K562 (cell line): ENCODE measurements around the gene INTS2. TPM values are rescaled to one million over a fixed set of nuclear protein-coding genes. Genes with fewer than 3 reads are reported as not detected.

Experiments used
- ATAC-seq: fragments of 200-7000 bp; cut with Tn5 transposase; 3 replicates; pipeline ENCODE4 v1.9.1; 2020; ENCODE audit warnings: moderate library complexity
- BruUV-seq: library from RNA; stranded (reverse); fragments of 400-500 nt; replicated peaks from 2 replicates; lab custom pipeline; 2021; lab: Mats Ljungman, UMichigan
- CTCF ChIA-PET: fragments of 300-600 bp; formaldehyde crosslinking; extraction: SDS; loops from one replicate; lab custom pipeline; 2021; ENCODE audit warnings: low intra/inter-chr PET ratio; lab: Yijun Ruan, JAX
- POLR2A ChIA-PET: fragments of 300-600, 350-650 bp; sonication (Branson Sonifier 250); formaldehyde crosslinking; extraction: SDS; loops from one replicate; lab custom pipeline; 2021; ENCODE audit warnings: antibody characterized with exemption, inconsistent platforms; lab: Yijun Ruan, JAX
- DNase-seq, 4 experiments: peaks; one replicate each; pipeline versions ENCODE4 v3.0.0 to v3.0.0-alpha.2; 2011 to 2018; ENCODE audit warnings: low spot score in 3 of 4, mixed read lengths in 3 of 4; ENCODE audit errors: extremely low read depth in 1 of 4
- FAIRE-seq: peaks from 2 replicates; lab custom pipeline; 2011; peaks lifted over from hg19 to GRCh38; lab: Jason Lieb, UNC
- H2AFZ ChIP-seq: 2 replicates; pipeline ENCODE4 v1.6.0; 2011; ENCODE audit warnings: low read depth, low read length, control low read depth, inconsistent platforms
- H3K27ac ChIP-seq: fragments of 200-600 bp; 3 replicates; pipeline ENCODE4 v1.8.0; 2011; ENCODE audit warnings: low read depth, mild to moderate bottlenecking, control low read depth, inconsistent platforms, low read length, moderate library complexity, mixed read lengths; ENCODE audit errors: extremely low read depth
- H3K27me3 ChIP-seq, 2 experiments: fragments of 300-600 bp in 1 of 2; 2 replicates in 1 of 2; 3 replicates in 1 of 2; pipeline versions ENCODE4 v1.6.0 to v1.8.0; 2011; ENCODE audit warnings: inconsistent platforms in 2 of 2, low read length in 2 of 2, mild to moderate bottlenecking in 1 of 2, mixed read lengths in 1 of 2, moderate library complexity in 1 of 2; ENCODE audit not compliant: control insufficient read depth in 2 of 2, insufficient read depth in 2 of 2
- H3K36me3 ChIP-seq: fragments of 300-600 bp; 3 replicates; pipeline ENCODE4 v1.8.0; 2011; ENCODE audit warnings: mild to moderate bottlenecking, low read length, inconsistent platforms; ENCODE audit not compliant: control insufficient read depth, insufficient read depth
- H3K4me1 ChIP-seq, 2 experiments: fragments of 200-600 bp in 1 of 2; replicated peaks in 1 of 2; 2 replicates in 1 of 2; 3 replicates in 1 of 2; pipeline versions ENCODE4 v1.5.1 to v1.8.0; 2011; ENCODE audit warnings: inconsistent platforms in 2 of 2, low read length in 2 of 2, mild to moderate bottlenecking in 1 of 2, mixed read lengths in 1 of 2, moderate library complexity in 1 of 2; ENCODE audit not compliant: control insufficient read depth in 2 of 2, insufficient read depth in 2 of 2
- H3K4me2 ChIP-seq: 2 replicates; pipeline ENCODE4 v1.6.1; 2011; ENCODE audit warnings: low read length, control low read depth, inconsistent platforms, mixed read lengths; ENCODE audit not compliant: insufficient read depth
- H3K4me3 ChIP-seq: fragments of 200-600 bp; sonication (generic), shearing (Covaris generic); 2 replicates; pipeline ENCODE4 v1.5.1; 2016; ENCODE audit warnings: control low read depth, inconsistent platforms
- H3K79me2 ChIP-seq: fragments of 200-600 bp; 3 replicates; pipeline ENCODE4 v1.8.0; 2011; ENCODE audit warnings: low read length, inconsistent platforms; ENCODE audit not compliant: control insufficient read depth, insufficient read depth
- H3K9ac ChIP-seq, 2 experiments: 2 replicates each; pipeline versions ENCODE4 v1.6.0 to v1.6.1; 2011; ENCODE audit warnings: low read depth in 2 of 2, low read length in 2 of 2, control low read depth in 1 of 2, inconsistent platforms in 1 of 2, mild to moderate bottlenecking in 1 of 2, mixed read lengths in 1 of 2; ENCODE audit not compliant: insufficient read depth in 1 of 2
- H3K9me1 ChIP-seq: one replicate; pipeline ENCODE4 v1.6.0; 2011; ENCODE audit warnings: inconsistent platforms, mild to moderate bottlenecking, low read length, moderate library complexity; ENCODE audit not compliant: control insufficient read depth, insufficient read depth
- H3K9me3 ChIP-seq: replicated peaks from 2 replicates; pipeline ENCODE4 v1.5.1; 2011; ENCODE audit warnings: low read depth, low read length, inconsistent platforms; ENCODE audit not compliant: control insufficient read depth, insufficient read depth
- H4K20me1 ChIP-seq: replicated peaks from 2 replicates; pipeline ENCODE4 v1.6.1; 2011; ENCODE audit warnings: low read length, inconsistent platforms, mixed read lengths; ENCODE audit not compliant: control insufficient read depth, insufficient read depth
- EWSR1 ChIP-seq: fragments of 450-650 bp; IDR thresholded peaks from 2 replicates; pipeline ENCODE4 v1.6.1; 2018; ENCODE audit warnings: borderline replicate concordance, mild to moderate bottlenecking, low read depth, moderate library complexity; ENCODE audit not compliant: partially characterized antibody
- ZBTB11 ChIP-seq, 3 experiments: fragments of 200-800 bp in 1 of 3; fragments of 250-450 bp in 1 of 3; fragments of 450-650 bp in 1 of 3; sonication (Bioruptor Pico) in 1 of 3; sonication (Bioruptor generic) in 1 of 3; formaldehyde crosslinking in 1 of 3; IDR thresholded peaks; 2 replicates each; pipeline versions ENCODE4 v1.6.1 to v1.8.0; 2016 to 2022; ENCODE audit warnings: mild to moderate bottlenecking in 2 of 3, missing genetic modification characterization in 2 of 3, missing compliant biosample characterization in 1 of 3, moderate library complexity in 1 of 3
- ZNF431 ChIP-seq: sonication (generic); formaldehyde crosslinking; IDR thresholded peaks from 2 replicates; pipeline ENCODE4 v1.8.0; 2022; ENCODE audit warnings: mild to moderate bottlenecking, missing genetic modification reagents
- WGBS: fragments of 100-300 bp; shearing (Covaris generic); methylation state at CpG from one replicate; pipeline ENCODE4 v1.1.6; 2016; ENCODE audit warnings: low coverage, mixed read lengths; ENCODE audit not compliant: insufficient coverage; ENCODE audit errors: missing lambda C conversion rate; 5-methylcytosine and 5-hydroxymethylcytosine counted together
- in situ Hi-C: fragments of 300-500 bp; cut with MboI; formaldehyde crosslinking; loops from 4 replicates; pipeline ENCODE4 v1.15.0; 2018; ENCODE audit warnings: inconsistent platforms, mixed read lengths
- intact Hi-C: fragments of 100-400 bp; cut with micrococcal nuclease; formaldehyde crosslinking; loops from 2 replicates; pipeline ENCODE4 v1.14.2; 2022
- polyA plus RNA-seq, 8 experiments: library from polyadenylated mRNA; depleted of rRNA in 4 of 8; stranded (reverse) in 5 of 8; unstranded in 3 of 8; fragments of >200 nt; fragmentation: Nextera tagmentation in 2 of 8; fragmentation: Illumina TruSeq in 1 of 8; extraction: Ambion mirVana in 2 of 8; extraction: Trizol in 1 of 8; gene quantifications; 2 replicates each; pipeline versions ENCODE4 v1.2.1 to v1.2.3, GENCODE V29; 2011 to 2014; ENCODE audit warnings: inconsistent platforms in 1 of 8, missing spikeins in 1 of 8
- total RNA-seq, 7 experiments: library from RNA; depleted of rRNA in 6 of 7; stranded (reverse); fragments of >200 nt in 6 of 7; fragmentation: Illumina TruSeq in 2 of 7; extraction: Trizol in 2 of 7; gene quantifications; 2 replicates each; pipeline versions ENCODE4 v1.2.1 to v1.2.3, GENCODE V29; 2011 to 2021; ENCODE audit warnings: low replicate concordance in 1 of 7

The INTS2 gene
- total and polyA plus RNA-seq, 9 of the 15 experiments (the other 6 are each of a cell fraction or from before 2014, with no cell fraction given), result 4.8 to 24.7 (median 12.8) TPM

- no TSS peak for BruUV-seq
- Histone ChIP-seq H4K20me1 (no peaks in the 10 kb centered on the region), H3K9ac (no peak overlapping the region), H3K79me2 (no peaks in the 10 kb centered on the region), H3K4me1 (no peaks in the 10 kb centered on the region), H3K36me3 (peaks cover 63% of the 10 kb centered on the region), H2AFZ (no peak overlapping the region), H3K4me2 (no peak overlapping the region), H3K4me3 (no peak overlapping the region), H3K9me1 (no peaks in the 10 kb centered on the region), H3K27me3 (no peaks in the 10 kb centered on the region), H3K27ac (no peak overlapping the region), H3K9me3 (no peaks in the 10 kb centered on the region)
- ChIA-PET CTCF (no interaction called here), POLR2A (interaction anchor here (1.6 to 1.9 kb wide), 2 partner anchors 8 to 13 kb away, joined by 6 to 8 read pairs; partner anchors contain the start of gene BRIP1)
- WGBS, result 95% methylated on average over 3 of the region's 3 CpGs
- DNase-seq, result no peak
- FAIRE-seq, result no peak
- no peak for ATAC-seq
- intact Hi-C loops (no loop called here), in situ Hi-C loops (no loop called here)
- TF ChIP-seq ZBTB11 (CRISPR knock-in tag; IDR thresholded peaks at IDR 0.05) (peak in 1 of 3 experiments; percentile 90; a peak in 2 of 6 replicates), EWSR1 (peak; percentile 39), ZNF431 (CRISPR knock-in tag) (no peak)
Measured at GRCh38 chr17:61872099-61872498, 55.7 kb downstream of the INTS2 start.
